Hepatocyte (in vitro differentiated cells): Measurements from ENCODE around the gene DACT3. TPM values are rescaled to one million over a fixed set of nuclear protein-coding genes. Genes with fewer than 3 reads are reported as not detected.

Source experiments
- DNase-seq: peaks from one replicate; pipeline ENCODE4 v3.0.0-alpha.2; 2016; ENCODE audit warnings: low spot score
- H2AFZ ChIP-seq: fragments of 200-600 bp; sonication (generic); 2 replicates; pipeline ENCODE4 v1.6.0; 2016; ENCODE audit warnings: antibody characterized with exemption, mild to moderate bottlenecking
- H3K27ac ChIP-seq: fragments of 200-600 bp; sonication (generic); 2 replicates; pipeline ENCODE4 v1.5.1; 2016; ENCODE audit warnings: mild to moderate bottlenecking
- H3K27me3 ChIP-seq: fragments of 200-600 bp; sonication (generic); 2 replicates; pipeline ENCODE4 v1.6.1; 2016
- H3K36me3 ChIP-seq: fragments of 200-600 bp; sonication (generic); replicated peaks from 2 replicates; pipeline ENCODE4 v1.5.1; 2016; ENCODE audit warnings: low read depth; ENCODE audit not compliant: insufficient read depth
- H3K4me1 ChIP-seq: fragments of 200-600 bp; sonication (generic); 2 replicates; pipeline ENCODE4 v1.5.1; 2016; ENCODE audit warnings: mild to moderate bottlenecking, moderate library complexity; ENCODE audit not compliant: insufficient read depth
- H3K4me2 ChIP-seq: fragments of 200-600 bp; sonication (generic); 2 replicates; pipeline ENCODE4 v1.6.0; 2016
- H3K4me3 ChIP-seq: fragments of 200-600 bp; sonication (generic); 2 replicates; pipeline ENCODE4 v1.5.1; 2016; ENCODE audit warnings: mild to moderate bottlenecking
- H3K79me2 ChIP-seq: fragments of 200-600 bp; sonication (generic); 2 replicates; pipeline ENCODE4 v1.6.0; 2017; ENCODE audit warnings: mild to moderate bottlenecking
- H3K9me2 ChIP-seq: fragments of 200-600 bp; sonication (generic); replicated peaks from 2 replicates; pipeline ENCODE4 v1.6.0; 2017; ENCODE audit warnings: mild to moderate bottlenecking; ENCODE audit not compliant: insufficient read depth
- H3K9me3 ChIP-seq: fragments of 200-600 bp; sonication (generic); 2 replicates; pipeline ENCODE4 v1.5.1; 2016; ENCODE audit warnings: low read depth, mild to moderate bottlenecking
- H4K20me1 ChIP-seq: fragments of 200-600 bp; sonication (generic); 2 replicates; pipeline ENCODE4 v1.6.0; 2016; ENCODE audit warnings: mild to moderate bottlenecking; ENCODE audit not compliant: insufficient read depth, poor library complexity, severe bottlenecking
- CTCF ChIP-seq: fragments of 200-600 bp; sonication (generic); IDR thresholded peaks from 2 replicates; pipeline ENCODE4 v1.5.1; 2016; ENCODE audit warnings: antibody characterized with exemption, mild to moderate bottlenecking; ENCODE audit not compliant: poor library complexity
- EZH2 ChIP-seq: fragments of 200-600 bp; sonication (generic); IDR thresholded peaks from 2 replicates; pipeline ENCODE4 v1.6.1; 2016; ENCODE audit warnings: antibody characterized with exemption, mild to moderate bottlenecking, borderline replicate concordance
- EZH2phosphoT487 ChIP-seq: fragments of 200-600 bp; sonication (generic); IDR thresholded peaks from one replicate; pipeline ENCODE4 v1.6.1; 2018; ENCODE audit warnings: antibody characterized with exemption, mild to moderate bottlenecking, low read depth, moderate library complexity; ENCODE audit not compliant: unreplicated experiment, severe bottlenecking
- WGBS: methylation state at CpG from one replicate; pipeline ENCODE4 v1.1.6; 2016; ENCODE audit warnings: low lambda C conversion rate; ENCODE audit errors: missing lambda C conversion rate; 5-methylcytosine and 5-hydroxymethylcytosine counted together
- polyA plus RNA-seq: library from polyadenylated mRNA; unstranded; fragments of >200 nt; fragmentation: Nextera tagmentation; extraction: Ambion mirVana; gene quantifications from 2 replicates; pipeline ENCODE4 v1.2.1, GENCODE V29; 2016
- total RNA-seq: library from RNA; depleted of rRNA; stranded (reverse); fragments of >200 nt; gene quantifications from 2 replicates; pipeline ENCODE4 v1.2.3, GENCODE V29; 2014

The DACT3 gene
- total and polyA plus RNA-seq, 2 experiments from 2014 or later = 18.4 TPM

DNA sequence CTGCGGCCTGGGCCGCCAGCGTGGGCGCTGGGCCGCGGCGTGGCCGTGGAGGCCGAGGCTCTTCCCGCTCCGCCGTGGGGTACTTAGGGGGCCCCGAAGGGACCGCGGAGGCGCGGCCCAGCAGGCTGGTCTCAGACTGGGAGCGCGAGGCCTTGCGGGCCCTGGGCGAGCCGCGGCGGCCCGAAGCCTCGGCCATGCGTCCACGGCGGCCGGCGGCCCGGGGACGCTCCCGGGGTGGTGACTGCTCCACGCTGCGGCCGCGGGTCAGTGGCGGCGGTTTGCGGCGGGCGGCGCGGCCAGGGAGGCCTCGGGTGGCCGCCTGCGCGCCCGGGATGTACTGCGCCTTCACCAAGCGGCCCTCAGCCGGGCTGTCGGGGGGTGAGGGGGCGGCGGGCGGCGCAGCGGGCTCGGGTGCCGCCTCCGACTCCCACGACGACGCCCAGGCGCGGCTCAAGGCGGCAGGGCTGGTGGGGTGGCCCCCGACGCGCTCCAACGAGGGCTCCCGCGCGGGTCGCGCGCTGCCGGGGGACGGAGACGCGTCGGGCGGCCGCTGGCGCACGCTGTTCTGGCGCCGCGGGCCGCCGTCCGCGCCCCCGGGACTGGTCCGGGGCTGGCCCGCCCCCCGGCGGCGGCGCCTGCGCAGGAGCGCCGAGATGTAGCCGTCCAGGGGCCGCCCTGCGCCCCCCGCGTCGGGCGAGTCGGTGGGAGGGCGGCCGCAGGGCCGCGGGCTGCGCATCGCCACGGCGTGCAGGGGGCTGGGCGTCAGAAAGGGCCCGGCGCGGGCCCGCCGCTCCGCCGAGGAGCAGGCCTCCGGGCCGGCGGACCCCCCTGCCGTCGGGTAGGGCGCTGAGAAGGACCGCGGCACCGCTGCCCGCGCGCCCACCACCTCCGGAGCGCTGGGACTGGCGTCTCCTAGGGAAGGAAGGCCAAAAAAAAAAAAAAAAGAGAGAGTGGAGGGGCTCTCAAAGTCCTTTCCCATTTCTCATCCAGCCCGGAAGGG, 11.7 kb downstream of the DACT3 start:
- no peaks in the 10 kb centered on the region for H3K9me2 ChIP-seq
- H3K4me3 ChIP-seq = no peak overlapping the region
- no peaks in the 10 kb centered on the region for H3K36me3 ChIP-seq
- DNase-seq = no peak
- peaks cover 5% of the 10 kb centered on the region for H3K79me2 ChIP-seq
- WGBS = 50% methylated on average over 42 of the region's 144 CpGs
- H3K4me2 ChIP-seq = no peak overlapping the region
- no peaks in the 10 kb centered on the region for H3K9me3 ChIP-seq
- peaks cover 24% of the 10 kb centered on the region for H3K27me3 ChIP-seq
- no peak overlapping the region for H2AFZ ChIP-seq
- no peak for TF ChIP-seq CTCF
- TF ChIP-seq EZH2 = peak; percentile 47
- TF ChIP-seq EZH2phosphoT487 = no peak
- H3K27ac ChIP-seq = no peak overlapping the region
- H3K4me1 ChIP-seq = no peaks in the 10 kb centered on the region
- H4K20me1 ChIP-seq = no peaks in the 10 kb centered on the region

DNA sequence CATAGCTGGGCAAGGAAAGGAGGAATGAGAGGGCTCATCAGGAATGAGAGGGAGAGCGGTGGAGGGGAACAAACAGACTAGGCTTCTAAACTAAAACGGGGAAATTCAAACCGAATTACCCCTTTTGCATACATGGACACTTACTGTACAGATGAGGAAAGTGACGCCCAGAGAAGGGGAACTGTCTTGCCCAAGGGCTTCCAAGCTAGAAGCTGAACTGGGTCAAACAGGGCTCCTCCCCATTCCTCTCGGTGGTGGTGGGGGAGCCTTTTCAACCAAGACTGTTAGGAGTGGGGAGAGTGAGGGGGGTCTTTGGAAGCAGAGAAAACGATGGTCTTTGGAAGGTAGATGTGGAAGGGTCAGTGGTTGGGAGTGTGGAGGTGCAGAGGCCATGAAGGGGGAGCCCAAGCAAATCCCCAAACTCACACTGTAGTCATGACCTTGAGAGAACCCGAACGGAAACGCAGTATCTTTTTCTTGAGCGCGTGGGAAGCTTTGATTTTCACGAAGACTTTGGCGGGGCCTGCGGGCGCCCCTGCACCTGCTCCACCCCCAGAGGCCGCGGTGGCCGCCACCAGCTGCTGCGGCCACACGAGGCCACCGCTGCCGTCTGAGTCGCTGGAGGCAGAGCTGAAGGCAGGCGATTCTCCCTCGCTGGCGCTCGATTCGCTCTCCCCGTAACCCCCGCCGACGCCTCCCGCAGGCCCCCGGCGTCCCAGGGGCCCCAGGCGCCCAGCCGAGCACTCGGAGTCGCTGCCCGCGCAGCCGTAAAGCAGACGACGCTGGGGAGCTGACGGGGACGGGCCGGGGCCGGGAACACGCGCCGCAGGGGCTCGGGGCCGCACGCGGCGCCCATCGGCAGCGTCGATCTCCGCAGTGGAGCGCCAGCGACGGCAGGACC, 12.7 kb downstream of the DACT3 start:
- Histone ChIP-seq H3K79me2 (no peaks in the 10 kb centered on the region), H2AFZ (no peak overlapping the region), H3K9me2 (no peaks in the 10 kb centered on the region), H4K20me1 (no peaks in the 10 kb centered on the region), H3K4me3 (no peak overlapping the region), H3K4me1 (no peaks in the 10 kb centered on the region), H3K27ac (no peak overlapping the region), H3K27me3 (peaks cover 24% of the 10 kb centered on the region), H3K9me3 (no peaks in the 10 kb centered on the region), H3K4me2 (no peak overlapping the region), H3K36me3 (no peaks in the 10 kb centered on the region)
- WGBS = 57% methylated on average over 29 of the region's 63 CpGs
- no peak for DNase-seq
- TF ChIP-seq EZH2phosphoT487 (no peak), CTCF (no peak), EZH2 (peak; percentile 65)

- WGBS = 84% methylated on average over 3 of the region's 3 CpGs
- no peaks in the 10 kb centered on the region for H3K9me2 ChIP-seq
- peaks cover 25% of the 10 kb centered on the region for H3K27me3 ChIP-seq
- H4K20me1 ChIP-seq = no peaks in the 10 kb centered on the region
- no peak overlapping the region for H3K4me2 ChIP-seq
- no peaks in the 10 kb centered on the region for H3K9me3 ChIP-seq
- no peak overlapping the region for H2AFZ ChIP-seq
- DNase-seq = no peak
- no peaks in the 10 kb centered on the region for H3K36me3 ChIP-seq
- TF ChIP-seq EZH2phosphoT487 (no peak), EZH2 (no peak), CTCF (no peak)
- no peaks in the 10 kb centered on the region for H3K79me2 ChIP-seq
- H3K4me1 ChIP-seq = no peaks in the 10 kb centered on the region
- no peak overlapping the region for H3K27ac ChIP-seq
- no peak overlapping the region for H3K4me3 ChIP-seq
Measured at GRCh38 chr19:46646402-46646801, 14.6 kb downstream of the DACT3 start.
